SH-SY5Y (cell line): ENCODE measurements around the gene PIK3C2G.

Experiments used
- GATA2 ChIP-seq: IDR thresholded peaks from 2 replicates; pipeline ENCODE4 v1.6.1; 2011; ENCODE audit warnings: mild to moderate bottlenecking, low read depth, low read length
- GATA3 ChIP-seq: IDR thresholded peaks from 2 replicates; pipeline ENCODE4 v1.6.1; 2011; ENCODE audit warnings: low read depth, mild to moderate bottlenecking, low read length, moderate library complexity

- no peak for TF ChIP-seq GATA3
- no peak for TF ChIP-seq GATA2
These were observed 38.6 kb upstream of the PIK3C2G start for GRCh38 chr12:18222699-18223098.
